Kidney (tissue), 14 donors: ENCODE measurements around the gene MYLK. TPM values are rescaled to one million over a fixed set of nuclear protein-coding genes. Genes with fewer than 3 reads are reported as not detected.

Experiments
- DNase-seq, 5 donors: peaks; one replicate each; pipeline ENCODE4 v3.0.0-alpha.2; 2013 to 2020
- FAIRE-seq: peaks from 2 replicates; lab custom pipeline; 2012; peaks lifted over from hg19 to GRCh38; lab: Jason Lieb, UNC
- H3K27ac ChIP-seq, 2 donors: one replicate each; pipeline ENCODE4 v1.7.0; 2013; ENCODE audit warnings: low read depth in 2 of 2, low read length in 2 of 2, inconsistent platforms in 1 of 2
- H3K27me3 ChIP-seq: one replicate; pipeline ENCODE4 v1.7.1; 2013; ENCODE audit warnings: low read length, inconsistent platforms; ENCODE audit not compliant: control insufficient read depth, insufficient read depth
- H3K36me3 ChIP-seq, 3 donors: one replicate each; pipeline versions ENCODE4 v1.7.0 to v1.7.1; 2013; ENCODE audit warnings: low read length in 3 of 3, control low read depth in 1 of 3, inconsistent platforms in 1 of 3; ENCODE audit not compliant: insufficient read depth in 3 of 3, control insufficient read depth in 2 of 3
- H3K4me1 ChIP-seq, 3 donors: one replicate each; pipeline versions ENCODE4 v1.7.0 to v1.7.1; 2013; ENCODE audit warnings: low read length in 3 of 3, inconsistent platforms in 1 of 3, low read depth in 1 of 3; ENCODE audit not compliant: control insufficient read depth in 2 of 3, insufficient read depth in 2 of 3
- H3K4me3 ChIP-seq, 3 donors: one replicate each; pipeline versions ENCODE4 v1.7.0 to v1.8.1; 2013; ENCODE audit warnings: low read length in 3 of 3, control low read depth in 1 of 3, inconsistent platforms in 1 of 3
- H3K9ac ChIP-seq, 3 donors: one replicate each; pipeline versions ENCODE4 v1.7.0 to v1.7.1; 2013; ENCODE audit warnings: low read length in 3 of 3, control low read depth in 1 of 3, inconsistent platforms in 1 of 3
- H3K9me3 ChIP-seq, 3 donors: one replicate each; pipeline versions ENCODE4 v1.7.0 to v1.7.1; 2013; ENCODE audit warnings: low read length in 3 of 3, control low read depth in 1 of 3, inconsistent platforms in 1 of 3; ENCODE audit not compliant: control insufficient read depth in 2 of 3, insufficient read depth in 1 of 3
- intact Hi-C: fragments of 100-400 bp; cut with DNase I; formaldehyde crosslinking; loops from one replicate; pipeline ENCODE4 v1.11.1; 2022
- polyA plus RNA-seq: library from polyadenylated mRNA; stranded (reverse); fragments of 350-450 nt; fragmentation: Illumina TruSeq; extraction: RNeasy Lipid Tissue Mini Kit (QIAGEN cat#74804); gene quantifications from one replicate; pipeline ENCODE4 v1.2.3, GENCODE V29; 2014; ENCODE audit warnings: low read depth, low replicate concordance; ENCODE audit not compliant: insufficient read depth
- total RNA-seq: library from RNA; stranded (reverse); fragmentation: NEBNext Ultra II Directional; extraction: Animal tissue kit (Norgen Biotek cat#: 25700); gene quantifications from one replicate; pipeline ENCODE4 v1.2.1, GENCODE V29; 2021
- TF ChIP-seq, protein P1 (sequence below): IDR thresholded peaks from 3 replicates; pipeline ENCODE4 v1.5.1; 2012; ENCODE audit warnings: mild to moderate bottlenecking, moderate library complexity, borderline replicate concordance; ENCODE audit not compliant: insufficient read depth; ENCODE audit errors: extremely low read depth
- donor health status: control.
- donor health status: control.
- donor health status: control.
- donor health status: control.
- donor health status: control.
- donor health status: DM: yes; HTN: yes; CAD: no.
- donor health status: Normal renal cell carcinoma (clear cell type).

Gene MYLK
- total and polyA plus RNA-seq, 2 donors from 2014 or later, result 25.3 to 164 TPM

DNA sequence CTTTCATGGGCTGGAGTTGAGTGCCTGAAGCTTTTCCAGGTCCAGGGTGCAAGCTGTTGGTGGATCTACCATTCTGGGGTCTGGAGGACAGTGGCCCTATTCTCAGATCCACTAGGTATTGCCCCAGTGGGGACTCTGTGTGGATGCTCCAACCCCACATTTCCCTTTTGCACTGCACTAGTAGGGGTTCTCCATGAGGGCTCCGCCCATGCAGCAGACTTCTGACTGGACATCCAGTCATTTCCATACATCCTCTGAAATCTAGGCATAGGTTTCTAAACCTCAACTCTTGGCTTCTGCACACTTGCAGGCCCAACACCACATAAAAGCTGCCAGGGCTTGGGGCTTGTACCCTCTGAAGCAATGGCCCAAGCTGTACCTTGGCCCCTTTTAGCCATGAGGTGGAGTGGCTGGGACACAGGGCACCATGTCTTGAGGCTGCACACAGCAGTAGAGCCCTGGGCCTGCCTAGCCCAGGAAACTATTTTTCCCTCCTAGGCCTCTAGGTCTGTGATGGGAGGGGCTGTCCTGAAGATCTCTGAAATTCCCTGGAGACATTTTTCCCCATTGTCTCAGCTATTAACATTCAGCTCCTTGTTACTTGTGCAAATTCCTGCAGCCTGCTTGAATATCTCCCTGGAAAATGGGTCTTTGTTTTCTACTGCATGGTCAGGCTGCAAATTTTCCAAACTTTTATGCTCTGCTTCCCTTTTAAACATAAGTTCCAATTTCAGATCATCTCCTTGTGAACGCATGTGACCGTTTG is 293.3 kb downstream of the MYLK start:
- Histone ChIP-seq H3K36me3 (no peaks in the 10 kb centered on the region), H3K9me3 (peaks cover 0 to 8% (median 0%) of the 10 kb centered on the region in 3 donors), H3K27ac (no peak overlapping the region), H3K4me3 (no peak overlapping the region), H3K27me3 (no peaks in the 10 kb centered on the region), H3K9ac (no peak overlapping the region), H3K4me1 (peaks cover 3% of the 10 kb centered on the region in 3 donors)
- intact Hi-C loops, result no loop called here
- TF ChIP-seq, protein P1, sequence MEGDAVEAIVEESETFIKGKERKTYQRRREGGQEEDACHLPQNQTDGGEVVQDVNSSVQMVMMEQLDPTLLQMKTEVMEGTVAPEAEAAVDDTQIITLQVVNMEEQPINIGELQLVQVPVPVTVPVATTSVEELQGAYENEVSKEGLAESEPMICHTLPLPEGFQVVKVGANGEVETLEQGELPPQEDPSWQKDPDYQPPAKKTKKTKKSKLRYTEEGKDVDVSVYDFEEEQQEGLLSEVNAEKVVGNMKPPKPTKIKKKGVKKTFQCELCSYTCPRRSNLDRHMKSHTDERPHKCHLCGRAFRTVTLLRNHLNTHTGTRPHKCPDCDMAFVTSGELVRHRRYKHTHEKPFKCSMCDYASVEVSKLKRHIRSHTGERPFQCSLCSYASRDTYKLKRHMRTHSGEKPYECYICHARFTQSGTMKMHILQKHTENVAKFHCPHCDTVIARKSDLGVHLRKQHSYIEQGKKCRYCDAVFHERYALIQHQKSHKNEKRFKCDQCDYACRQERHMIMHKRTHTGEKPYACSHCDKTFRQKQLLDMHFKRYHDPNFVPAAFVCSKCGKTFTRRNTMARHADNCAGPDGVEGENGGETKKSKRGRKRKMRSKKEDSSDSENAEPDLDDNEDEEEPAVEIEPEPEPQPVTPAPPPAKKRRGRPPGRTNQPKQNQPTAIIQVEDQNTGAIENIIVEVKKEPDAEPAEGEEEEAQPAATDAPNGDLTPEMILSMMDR, result no peak
- FAIRE-seq (no peak), DNase-seq (no peak)

DNA sequence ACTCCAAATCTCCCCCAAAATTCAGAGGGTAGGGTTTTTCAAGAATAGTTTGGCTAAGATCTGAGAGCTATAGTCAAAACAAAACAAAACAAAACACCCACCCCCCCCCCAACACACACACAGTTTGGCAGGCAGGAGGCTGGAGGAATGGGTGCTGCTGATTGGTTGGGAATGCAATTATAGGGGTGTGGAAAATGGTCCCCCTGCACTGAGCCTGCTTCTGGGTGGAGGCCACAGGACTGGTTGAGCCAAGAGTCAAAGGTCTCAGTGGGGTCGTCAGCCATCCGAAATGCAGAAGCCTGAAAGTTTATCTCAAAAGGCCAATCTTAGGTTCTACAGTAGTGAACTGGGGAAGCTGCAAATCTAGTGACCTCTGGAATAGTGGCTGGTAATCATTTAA is 296.7 kb downstream of the MYLK start:
- Histone ChIP-seq H3K27ac (no peak overlapping the region), H3K9ac (no peak overlapping the region), H3K27me3 (no peaks in the 10 kb centered on the region), H3K36me3 (no peaks in the 10 kb centered on the region), H3K4me3 (no peak overlapping the region), H3K9me3 (peaks cover 0 to 8% (median 0%) of the 10 kb centered on the region in 3 donors), H3K4me1 (peaks cover 3 to 7% (median 4%) of the 10 kb centered on the region in 3 donors)
- DNase-seq (peak in 1 of 5 donors; percentile 53), FAIRE-seq (no peak)
- intact Hi-C loops, result no loop called here
- TF ChIP-seq, protein P1, result no peak

DNA sequence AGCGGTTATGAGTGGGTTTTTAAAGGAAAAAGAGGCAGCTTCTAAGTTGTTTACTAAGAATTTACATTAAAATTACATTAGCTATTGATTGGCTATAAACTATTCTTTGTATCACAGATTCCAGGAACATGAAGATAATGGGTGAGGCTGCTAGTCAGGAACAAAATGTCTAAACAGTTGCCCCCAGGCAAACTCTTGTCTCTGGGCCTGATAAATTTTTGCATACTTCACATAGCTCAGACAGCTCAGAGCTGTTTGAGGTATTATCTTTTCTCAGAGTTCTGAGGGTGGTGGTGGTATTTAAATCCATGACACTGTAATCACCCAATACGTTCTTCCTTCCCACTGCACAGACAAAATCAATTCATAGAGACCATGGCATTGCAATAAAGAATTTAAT is 297.2 kb downstream of the MYLK start:
- Histone ChIP-seq H3K36me3 (no peaks in the 10 kb centered on the region), H3K4me1 (peaks cover 3 to 7% (median 4%) of the 10 kb centered on the region in 3 donors), H3K27ac (no peak overlapping the region), H3K9ac (no peak overlapping the region), H3K4me3 (no peak overlapping the region), H3K27me3 (no peaks in the 10 kb centered on the region), H3K9me3 (peaks cover 0 to 8% (median 0%) of the 10 kb centered on the region in 3 donors)
- DNase-seq (no peak), FAIRE-seq (no peak)
- intact Hi-C loops, result no loop called here
- TF ChIP-seq, protein P1, result no peak
